Measurements from ENCODE around the gene NEK10.

The NEK10 gene

GRCh38 chr3:27200721-27201489 lies 168.3 kb downstream of the NEK10 start:
- Histone ChIP-seq H3K9me3 (no peaks in the 10 kb centered on the region), H3K4me1 (no peaks in the 10 kb centered on the region), H3K4me3 (ENCODE audit: low read depth, low read length) (no peak overlapping the region), H3K27me3 (no peaks in the 10 kb centered on the region), H3K36me3 (no peaks in the 10 kb centered on the region)
- DNase-seq, result no peak
- TF ChIP-seq, protein P1, sequence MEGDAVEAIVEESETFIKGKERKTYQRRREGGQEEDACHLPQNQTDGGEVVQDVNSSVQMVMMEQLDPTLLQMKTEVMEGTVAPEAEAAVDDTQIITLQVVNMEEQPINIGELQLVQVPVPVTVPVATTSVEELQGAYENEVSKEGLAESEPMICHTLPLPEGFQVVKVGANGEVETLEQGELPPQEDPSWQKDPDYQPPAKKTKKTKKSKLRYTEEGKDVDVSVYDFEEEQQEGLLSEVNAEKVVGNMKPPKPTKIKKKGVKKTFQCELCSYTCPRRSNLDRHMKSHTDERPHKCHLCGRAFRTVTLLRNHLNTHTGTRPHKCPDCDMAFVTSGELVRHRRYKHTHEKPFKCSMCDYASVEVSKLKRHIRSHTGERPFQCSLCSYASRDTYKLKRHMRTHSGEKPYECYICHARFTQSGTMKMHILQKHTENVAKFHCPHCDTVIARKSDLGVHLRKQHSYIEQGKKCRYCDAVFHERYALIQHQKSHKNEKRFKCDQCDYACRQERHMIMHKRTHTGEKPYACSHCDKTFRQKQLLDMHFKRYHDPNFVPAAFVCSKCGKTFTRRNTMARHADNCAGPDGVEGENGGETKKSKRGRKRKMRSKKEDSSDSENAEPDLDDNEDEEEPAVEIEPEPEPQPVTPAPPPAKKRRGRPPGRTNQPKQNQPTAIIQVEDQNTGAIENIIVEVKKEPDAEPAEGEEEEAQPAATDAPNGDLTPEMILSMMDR (IDR thresholded peaks at IDR 0.05; ENCODE audit: low read depth, low read length), result no peak

DNA sequence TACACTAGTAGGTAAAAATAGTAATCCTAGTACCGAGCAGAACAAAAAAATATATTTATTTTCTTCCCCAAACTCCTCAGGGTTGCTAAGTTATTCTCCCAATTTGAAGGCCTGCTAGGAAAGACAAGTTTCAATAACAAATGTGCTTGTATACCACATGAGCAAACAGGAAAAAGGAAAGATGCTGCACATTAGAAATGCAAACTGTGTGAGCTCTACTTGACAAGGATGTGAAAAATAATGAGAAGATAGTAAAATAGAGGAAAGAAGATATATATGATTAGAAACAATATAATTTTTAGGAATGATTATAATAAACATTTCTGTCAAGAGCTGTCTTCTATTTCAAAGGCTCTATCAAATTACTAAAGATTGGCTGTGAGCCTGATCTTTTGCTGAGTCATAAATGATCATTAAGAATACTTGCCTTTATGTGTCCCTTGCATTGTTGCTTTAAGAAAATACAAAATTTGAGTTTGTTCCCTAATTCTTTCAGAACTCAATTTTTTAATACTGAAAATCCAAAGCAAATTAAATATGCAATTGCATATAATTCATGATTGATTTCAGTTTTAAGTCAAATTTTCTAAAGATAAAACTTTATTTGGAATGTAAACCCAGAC lies 174.2 kb downstream of the NEK10 start:
- no peaks in the 10 kb centered on the region for H3K9me3 ChIP-seq
- no peak for DNase-seq
- no peaks in the 10 kb centered on the region for H3K27me3 ChIP-seq
- no peaks in the 10 kb centered on the region for H3K36me3 ChIP-seq
- no peaks in the 10 kb centered on the region for H3K4me1 ChIP-seq
- TF ChIP-seq, protein P1 (IDR thresholded peaks at IDR 0.05; ENCODE audit: low read depth, low read length), result no peak
- H3K4me3 ChIP-seq (ENCODE audit: low read depth, low read length), result no peak overlapping the region

DNA sequence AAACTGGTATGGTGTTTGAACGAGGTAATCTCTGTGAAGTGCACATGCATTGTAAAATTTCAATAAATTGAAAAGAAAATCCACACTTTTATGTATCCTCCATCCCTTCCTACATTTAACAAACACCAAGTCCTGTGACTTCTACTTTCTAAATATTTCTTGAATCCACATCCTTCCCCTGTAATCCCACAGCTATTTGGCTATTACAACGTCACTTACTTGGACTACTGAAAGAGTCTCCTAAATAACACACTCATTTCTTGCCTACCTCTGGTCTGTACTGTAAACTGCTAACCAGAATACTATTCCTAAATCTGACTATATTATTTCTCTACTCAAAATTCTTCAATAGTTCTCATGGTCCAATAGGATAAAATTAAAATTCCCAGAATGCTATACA lies 176.1 kb downstream of the NEK10 start:
- Histone ChIP-seq H3K4me3 (ENCODE audit: low read depth, low read length) (no peak overlapping the region), H3K27me3 (no peaks in the 10 kb centered on the region), H3K4me1 (no peaks in the 10 kb centered on the region), H3K36me3 (no peaks in the 10 kb centered on the region), H3K9me3 (no peaks in the 10 kb centered on the region)
- TF ChIP-seq, protein P1 (IDR thresholded peaks at IDR 0.05; ENCODE audit: low read depth, low read length), result no peak
- no peak for DNase-seq

DNA sequence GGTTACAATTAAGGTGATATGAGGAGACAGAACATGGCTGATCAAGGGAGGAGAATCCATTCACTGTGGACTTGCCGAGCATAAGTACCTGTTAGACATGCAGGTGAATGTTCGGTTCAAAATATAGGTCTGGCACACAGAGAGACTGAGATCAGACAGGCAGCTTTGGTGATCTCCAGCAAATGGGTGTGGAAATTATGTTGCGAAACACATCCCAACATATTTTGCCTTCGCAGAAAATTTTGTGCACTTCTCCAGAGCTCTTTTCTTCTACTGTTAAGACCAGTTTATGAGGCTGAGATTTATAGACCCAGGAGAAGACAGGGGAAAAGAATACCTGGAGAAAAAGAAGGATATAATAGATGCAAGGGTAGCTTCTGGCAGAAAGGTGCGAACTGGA lies 183.2 kb downstream of the NEK10 start:
- no peak for DNase-seq
- H3K9me3 ChIP-seq, result no peaks in the 10 kb centered on the region
- no peaks in the 10 kb centered on the region for H3K36me3 ChIP-seq
- H3K4me1 ChIP-seq, result no peaks in the 10 kb centered on the region
- TF ChIP-seq, protein P1 (IDR thresholded peaks at IDR 0.05; ENCODE audit: low read depth, low read length), result no peak
- H3K27me3 ChIP-seq, result no peaks in the 10 kb centered on the region
- no peak overlapping the region for H3K4me3 ChIP-seq (ENCODE audit: low read depth, low read length)

GRCh38 chr3:27185231-27185989 lies 183.8 kb downstream of the NEK10 start:
- H3K4me1 ChIP-seq, result no peaks in the 10 kb centered on the region
- TF ChIP-seq, protein P1 (IDR thresholded peaks at IDR 0.05; ENCODE audit: low read depth, low read length), result no peak
- DNase-seq, result no peak
- H3K4me3 ChIP-seq (ENCODE audit: low read depth, low read length), result no peak overlapping the region
- H3K9me3 ChIP-seq, result no peaks in the 10 kb centered on the region
- no peaks in the 10 kb centered on the region for H3K27me3 ChIP-seq
- no peaks in the 10 kb centered on the region for H3K36me3 ChIP-seq

Measured in BE2C (cell line).